Activated gamma-delta T cell treated with anti-CD3 and anti-CD28 coated beads, Interleukin-2, amount 50 U/mL, for 16 hours (primary cell): Measurements from ENCODE around the gene ASCL2.

Experiments used
- DNase-seq: peaks from one replicate; pipeline ENCODE4 v3.0.0-alpha.2; 2020; ENCODE audit warnings: low read depth

ASCL2 gene

GRCh38 chr11:2272228-2272945 is 2.0 kb upstream of the ASCL2 start:
- DNase-seq = no peak

- DNase-seq = no peak
These were observed 1.2 kb upstream of the ASCL2 start for GRCh38 chr11:2271327-2272227.

DNA sequence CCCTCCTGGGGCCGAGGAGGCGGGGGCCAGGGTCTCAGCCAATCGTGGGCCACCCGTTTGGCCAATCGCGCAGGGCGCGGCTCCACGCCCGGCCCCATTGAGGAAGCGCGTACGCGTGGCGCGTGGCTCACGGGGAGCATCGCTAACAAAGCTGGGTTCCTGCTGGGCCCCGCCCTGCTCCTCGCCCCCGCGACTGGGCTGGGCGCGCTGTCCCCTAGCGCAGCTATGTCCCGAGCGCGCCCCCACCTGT is 614 bp upstream of the ASCL2 start:
- no peak for DNase-seq

DNA sequence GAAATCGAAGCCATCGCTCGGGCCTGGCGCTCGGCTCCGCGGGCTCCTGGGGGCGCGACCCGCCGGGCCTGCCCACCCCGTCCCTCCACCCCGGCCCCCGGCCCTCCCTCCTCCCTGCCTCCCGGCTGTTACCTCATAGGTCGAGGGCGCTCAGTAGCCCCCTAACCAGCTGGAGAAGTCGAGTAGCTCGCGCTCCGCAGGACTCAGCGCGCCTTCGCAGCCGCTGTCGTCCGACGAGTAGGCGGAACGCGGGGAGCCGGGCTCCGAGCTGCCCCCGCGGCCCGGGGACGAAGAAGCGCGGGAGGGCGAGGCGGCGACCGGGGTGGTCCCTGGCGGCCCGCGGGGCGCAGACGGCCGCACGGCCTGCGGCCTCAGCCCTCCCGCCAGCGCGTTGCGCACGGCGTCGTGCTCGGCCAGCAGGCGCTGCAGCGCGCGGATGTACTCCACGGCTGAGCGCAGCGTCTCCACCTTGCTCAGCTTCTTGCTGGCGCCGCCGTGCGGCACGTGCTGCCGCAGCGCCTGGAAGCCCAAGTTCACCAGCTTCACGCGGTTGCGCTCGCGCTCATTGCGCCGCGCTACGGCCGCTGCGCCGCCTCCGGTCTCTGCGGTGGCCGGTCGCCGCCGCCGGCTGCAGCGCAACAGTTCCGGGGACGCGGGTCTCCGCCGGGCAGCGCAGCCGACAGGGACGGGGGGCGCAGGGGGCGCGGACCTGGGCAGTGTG is 627 bp downstream of the ASCL2 start:
- no peak for DNase-seq

DNA sequence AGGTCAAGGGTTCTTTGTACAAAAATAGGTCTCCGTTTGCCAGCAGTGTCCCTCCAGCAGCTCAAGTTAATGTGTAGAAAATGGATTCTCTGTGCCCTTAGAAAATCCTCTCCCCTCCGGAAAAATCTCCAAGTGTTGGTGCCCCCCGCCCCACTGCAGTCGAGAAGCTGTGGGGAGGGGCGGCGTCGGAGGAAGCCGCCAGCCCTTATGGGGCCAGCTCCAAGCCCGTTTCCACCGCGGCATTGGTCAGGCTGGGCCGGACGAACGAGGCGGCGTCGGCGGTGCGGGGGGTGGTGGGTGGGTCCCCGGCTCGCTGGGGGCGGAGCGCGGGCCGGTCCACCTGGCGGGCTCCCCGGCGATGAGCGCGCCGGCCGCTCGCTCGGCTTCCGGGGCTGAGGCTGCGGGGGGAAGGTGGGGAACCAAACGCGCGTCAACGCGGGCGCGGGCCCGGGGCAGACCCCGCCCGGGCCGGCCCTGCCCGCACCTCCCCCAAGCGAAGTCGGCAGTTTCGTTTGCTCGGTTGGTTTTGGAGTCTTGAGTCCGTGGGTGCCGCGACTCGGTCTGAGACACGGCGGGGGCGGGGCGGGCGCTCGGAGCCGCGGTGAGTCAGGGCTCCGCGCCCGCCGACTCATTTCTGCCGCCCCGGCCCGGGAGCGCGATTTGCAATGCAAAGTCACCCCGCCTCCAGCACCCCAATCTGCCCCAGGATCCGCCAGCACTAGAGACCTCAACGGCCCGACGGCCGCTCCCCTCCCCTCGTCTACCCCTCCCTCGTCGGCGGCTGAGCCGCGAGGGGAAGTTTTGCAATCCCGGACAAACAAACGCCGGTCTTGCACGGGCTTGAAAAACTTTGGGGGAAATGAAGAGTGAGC is 1.4 kb downstream of the ASCL2 start:
- DNase-seq = peak; percentile 66

DNA sequence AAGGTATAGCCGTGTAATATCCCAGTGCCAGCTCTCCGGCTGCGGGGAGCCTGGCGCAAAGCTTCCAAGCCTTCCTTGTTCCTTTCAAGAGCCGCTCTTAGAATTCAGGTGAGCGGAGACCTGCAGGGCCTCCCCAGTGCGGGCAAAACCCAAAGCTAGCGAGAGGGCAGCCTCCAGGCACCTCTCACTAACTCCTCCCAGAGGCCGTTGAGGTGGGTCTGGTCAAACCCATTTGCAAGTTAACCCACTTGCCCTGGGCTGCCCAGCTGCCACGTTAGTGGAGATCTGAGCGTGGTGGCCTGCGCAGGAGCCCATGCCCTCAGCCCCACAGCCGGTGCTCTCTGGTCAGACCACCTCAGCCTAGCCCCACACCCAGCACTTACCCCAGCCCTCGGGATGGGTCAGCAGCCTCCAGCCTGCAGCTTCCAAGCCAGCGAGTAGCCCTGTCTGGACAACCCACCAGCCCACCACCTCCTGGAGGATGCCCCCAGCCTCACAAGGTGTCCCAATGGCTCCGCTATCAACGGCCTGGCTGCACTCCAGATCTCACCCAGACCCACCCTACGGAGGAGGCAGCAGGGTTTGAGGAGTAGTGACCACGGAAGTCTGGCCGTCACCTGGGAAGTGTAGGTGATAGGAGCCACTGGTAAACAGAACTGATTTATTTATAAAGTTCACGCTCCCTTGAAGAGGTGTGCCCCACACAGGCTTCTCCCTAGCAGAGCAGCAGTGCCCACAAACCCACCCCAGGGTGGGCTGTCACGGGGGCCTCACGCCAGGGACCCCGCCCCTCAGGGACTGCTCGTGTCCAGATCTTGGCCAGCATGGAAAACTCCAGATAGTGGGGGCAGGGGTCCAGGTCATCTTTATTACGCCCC is 2.3 kb downstream of the ASCL2 start:
- DNase-seq = no peak

- DNase-seq = no peak
These were observed 3.0 kb downstream of the ASCL2 start for GRCh38 chr11:2267306-2267850.

DNA sequence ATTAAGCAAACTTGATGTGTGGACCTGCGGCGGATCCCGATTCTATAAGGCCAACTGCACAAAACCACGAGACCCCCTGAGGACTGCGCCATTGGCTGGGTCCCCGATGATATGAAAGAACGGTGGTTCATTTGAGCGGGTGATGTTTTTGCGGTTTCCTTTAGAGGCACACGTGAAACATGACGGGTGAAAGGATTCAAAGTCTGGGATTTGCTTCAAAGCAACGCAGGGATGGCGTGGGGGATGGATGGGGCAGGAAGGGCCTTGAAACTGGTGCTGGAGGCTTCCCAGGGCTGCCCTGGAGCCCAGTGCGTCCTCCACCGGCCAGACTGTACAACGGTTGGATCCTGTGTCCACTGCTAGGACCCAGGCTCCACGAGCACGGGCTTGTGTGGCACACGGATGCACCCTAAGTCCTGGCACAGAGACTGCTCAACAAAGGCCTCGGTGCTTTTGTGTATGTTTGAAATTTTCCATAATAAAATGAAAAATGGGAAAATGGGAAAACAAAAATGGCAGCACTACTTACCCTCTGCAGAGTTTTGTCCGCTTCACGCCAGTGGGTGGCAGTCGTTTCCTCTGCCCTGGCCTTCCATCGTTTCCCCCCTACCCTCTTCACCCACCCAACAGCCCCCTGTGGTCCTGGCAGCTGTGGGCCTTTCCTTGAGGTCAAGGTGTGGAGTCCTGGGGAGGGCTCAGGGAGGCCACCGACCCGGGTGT is 3.6 kb downstream of the ASCL2 start:
- DNase-seq = no peak

DNA sequence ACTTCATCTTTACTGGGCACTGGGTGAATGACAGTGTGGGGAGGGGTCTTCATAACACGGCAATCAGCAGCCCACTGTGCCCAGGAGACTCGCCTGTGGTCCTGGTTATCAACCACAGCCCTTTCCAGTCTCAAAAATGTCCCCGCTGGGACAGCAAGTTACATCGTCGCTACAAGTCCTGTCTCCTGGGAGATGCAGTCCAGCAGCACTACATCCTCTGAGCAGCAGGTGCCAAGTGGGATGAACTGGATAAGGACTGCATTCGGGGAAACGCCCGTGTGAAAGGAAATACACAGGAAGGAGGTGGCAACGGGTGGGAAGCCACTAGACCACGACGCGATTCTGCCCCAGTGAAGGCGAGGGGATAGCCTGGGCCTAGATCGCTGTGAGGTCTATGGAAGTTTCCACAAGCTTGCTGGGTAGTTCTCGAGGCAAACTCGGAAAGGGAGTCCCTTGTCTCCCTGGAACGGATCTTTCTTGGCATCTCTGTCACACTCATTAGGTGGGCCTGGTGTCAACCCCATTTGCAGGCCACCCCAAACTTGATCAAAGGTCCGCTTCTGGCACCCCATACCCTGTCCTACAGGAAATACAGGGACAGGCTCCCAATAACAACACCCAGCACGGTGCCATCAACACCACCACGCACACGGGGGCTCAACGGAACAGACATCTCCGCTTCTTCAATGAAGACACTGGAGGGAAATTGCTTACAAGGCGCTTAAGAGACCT is 4.4 kb downstream of the ASCL2 start:
- DNase-seq = no peak

- no peak for DNase-seq
These were observed 5.0 kb downstream of the ASCL2 start for GRCh38 chr11:2265396-2265795.

DNA sequence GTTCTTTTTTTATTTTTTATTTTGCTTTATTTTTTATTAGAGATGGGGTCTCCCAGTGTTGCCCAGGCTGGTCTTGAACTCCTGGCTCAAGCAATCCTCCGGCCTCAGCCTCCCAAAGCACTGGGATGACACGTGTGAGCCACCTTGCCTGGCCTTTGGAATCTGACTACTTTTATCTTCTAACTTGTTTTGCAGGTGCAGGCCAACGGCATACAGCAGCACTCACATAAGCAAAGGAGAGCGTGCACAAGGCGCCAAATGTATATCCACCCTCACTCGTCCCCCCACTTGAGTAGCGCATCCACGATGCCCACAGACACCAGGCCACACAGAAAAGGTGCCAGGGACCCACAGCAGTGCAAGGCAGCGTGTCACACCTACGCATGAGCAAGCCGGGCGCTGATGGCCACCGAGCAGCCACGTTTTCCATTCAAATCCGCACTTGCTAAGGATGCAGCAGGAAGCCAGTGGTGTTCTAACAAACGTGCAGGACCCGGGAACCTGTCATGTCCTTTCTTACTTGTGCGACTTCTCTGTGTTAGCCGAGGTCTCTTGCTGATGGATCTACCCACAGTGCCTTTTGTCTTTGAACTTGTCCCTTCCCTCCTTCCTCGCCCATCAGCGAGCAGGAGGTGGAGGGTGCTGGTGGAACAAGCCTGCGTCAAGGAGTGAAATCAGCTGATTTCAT is 5.9 kb downstream of the ASCL2 start:
- no peak for DNase-seq

DNA sequence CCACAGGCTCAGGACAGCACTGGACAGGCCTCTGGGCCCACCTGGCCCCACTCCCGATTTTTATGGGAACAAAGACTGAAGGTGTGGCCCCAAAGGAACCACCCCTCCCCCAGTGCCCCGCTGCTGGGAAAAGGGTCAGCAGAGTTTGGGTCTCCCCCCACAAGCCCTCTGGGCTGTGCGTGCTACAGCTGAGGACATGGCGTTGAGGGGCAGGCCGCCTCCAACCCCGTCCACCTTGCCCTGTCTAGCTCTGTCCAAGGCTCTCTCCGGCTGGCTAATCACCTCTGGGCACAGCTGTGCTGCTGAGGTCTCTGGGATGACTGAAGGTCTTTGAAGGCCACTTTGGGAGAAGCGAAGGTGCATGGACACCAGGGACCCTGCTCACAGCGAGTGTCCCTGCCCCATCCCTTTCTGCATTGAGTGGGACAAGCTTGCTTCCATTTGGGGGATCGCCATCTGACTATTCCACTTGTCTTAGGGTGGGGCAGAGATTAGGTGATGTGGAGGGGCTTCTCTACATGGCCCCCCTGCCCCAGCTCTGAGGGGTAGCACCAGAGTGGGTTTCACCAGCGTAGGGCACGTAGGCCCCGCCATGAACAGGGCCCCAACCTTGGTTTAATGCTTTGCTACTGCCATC is 6.5 kb downstream of the ASCL2 start:
- DNase-seq = no peak

- no peak for DNase-seq
These were observed 7.3 kb downstream of the ASCL2 start for GRCh38 chr11:2263071-2263565.

DNA sequence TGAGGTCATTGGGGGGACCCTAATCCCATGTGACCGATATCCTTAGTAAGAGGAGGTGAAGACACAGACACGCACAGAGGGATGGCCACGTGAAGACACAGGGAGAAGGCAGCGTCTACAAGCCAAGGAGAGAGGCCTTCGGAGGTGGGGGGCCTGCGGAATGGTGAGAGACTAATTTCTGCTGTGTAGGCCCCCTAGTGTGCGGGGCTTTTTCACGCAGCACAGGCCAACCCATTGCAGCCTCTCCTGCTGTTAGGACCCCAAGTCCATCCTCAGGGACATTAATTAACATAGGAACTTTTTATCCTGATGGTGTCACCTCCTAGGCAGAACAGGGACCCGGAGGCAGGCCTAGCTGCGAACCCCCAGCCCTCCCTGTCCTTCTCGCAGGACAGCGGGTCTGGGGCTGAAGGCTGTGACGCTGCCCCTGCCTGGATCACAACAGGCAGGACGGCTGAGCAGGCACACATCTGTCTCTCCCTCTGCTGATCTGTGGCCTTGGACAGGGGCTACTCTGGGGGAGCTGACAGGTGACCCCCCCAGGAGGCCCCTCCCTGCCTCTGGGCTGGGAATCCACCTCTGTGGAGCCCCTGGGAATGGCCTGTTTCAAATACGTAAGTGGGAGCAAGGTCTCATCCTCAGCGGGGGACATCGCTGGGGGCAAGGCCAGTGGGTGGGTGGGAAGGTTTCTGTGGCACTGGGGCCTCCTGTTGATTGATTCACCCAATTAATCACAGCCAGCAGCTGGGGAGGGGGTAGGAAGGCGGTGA is 7.9 kb downstream of the ASCL2 start:
- no peak for DNase-seq

- DNase-seq = no peak
These were observed 8.8 kb downstream of the ASCL2 start for GRCh38 chr11:2261436-2262230.
